ENCODE measurements around the gene CYB561D1. TPM values are rescaled to one million over a fixed set of nuclear protein-coding genes. Genes with fewer than 3 reads are reported as not detected.

Gene CYB561D1
- polyA plus RNA-seq, 1 donor (not counting 4 experiments of a cell fraction or from before 2014, with no cell fraction given), result 4.9 TPM

DNA sequence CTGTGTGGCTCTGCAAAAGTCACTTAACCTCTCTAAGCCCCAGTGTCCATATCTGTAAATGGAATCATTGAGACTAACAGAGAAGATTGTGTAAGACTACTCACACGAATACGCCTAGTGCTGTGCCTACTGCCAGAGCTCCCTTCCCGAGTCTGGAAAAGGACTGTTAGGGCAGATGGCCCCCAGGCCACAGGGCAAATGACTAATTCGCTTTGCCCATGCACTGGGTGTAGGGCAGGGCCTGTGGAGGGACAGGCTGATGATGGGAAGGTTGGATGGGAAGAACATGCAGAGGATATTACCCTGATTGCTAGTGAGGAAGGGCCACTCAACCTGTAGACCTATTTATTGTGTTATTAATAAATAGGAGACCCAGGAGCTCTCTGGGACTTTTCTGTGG is 41.6 kb downstream of the CYB561D1 start:
- H3K9ac ChIP-seq (ENCODE audit: control insufficient read depth, extremely low read depth, insufficient read depth, low read length), result no peak overlapping the region
- dilution Hi-C loops (cut with MboI; ENCODE audit: extremely low pct_ligation_motif_present, low sequenced_read_pairs), result no loop called here
- H3K36me3 ChIP-seq (ENCODE audit: control insufficient read depth in 2 of 2, extremely low read depth in 1 of 2, insufficient read depth in 2 of 2, low read length in 2 of 2), result no peaks in the 10 kb centered on the region
- H3K9me3 ChIP-seq (ENCODE audit: control insufficient read depth, low read depth, low read length), result no peaks in the 10 kb centered on the region
- TF ChIP-seq EZH2 (IDR thresholded peaks at IDR 0.05; ENCODE audit: low read length), result no peak
- no peak for TF ChIP-seq CTCF (optimal IDR thresholded peaks at IDR 0.05 in 1 of 3, IDR thresholded peaks at IDR 0.05 in 1 of 3, conservative IDR thresholded peaks at IDR 0.05 in 1 of 3; ENCODE audit: extremely low read depth in 1 of 3, insufficient read depth in 2 of 3, low read length in 3 of 3)
- H3K4me2 ChIP-seq (ENCODE audit: control insufficient read depth, extremely low read depth, insufficient read depth, low read depth, low read length), result no peak overlapping the region
- FAIRE-seq (no peak), DNase-seq (ENCODE audit: low read depth, low spot score) (no peak)
- H4K20me1 ChIP-seq (ENCODE audit: control insufficient read depth, extremely low read depth, insufficient read depth, low read length), result no peaks in the 10 kb centered on the region
- no peaks in the 10 kb centered on the region for H3K79me2 ChIP-seq (ENCODE audit: control insufficient read depth, insufficient read depth, low read length)
- H3K4me1 ChIP-seq (ENCODE audit: control insufficient read depth, extremely low read depth, insufficient read depth, low read length), result peaks cover 6% of the 10 kb centered on the region
- no peak overlapping the region for H3K27ac ChIP-seq (ENCODE audit: control insufficient read depth, insufficient read depth, low read length)
- no peak overlapping the region for H3K4me3 ChIP-seq (ENCODE audit: control insufficient read depth in 2 of 3, extremely low read depth in 1 of 3, insufficient read depth in 2 of 3, low read depth in 1 of 3, low read length in 3 of 3)
- no peaks in the 10 kb centered on the region for H3K9me1 ChIP-seq (ENCODE audit: control insufficient read depth, extremely low read depth, insufficient read depth, low read length)
- H3K27me3 ChIP-seq (ENCODE audit: control insufficient read depth, extremely low read depth, insufficient read depth, low read length), result no peaks in the 10 kb centered on the region
- H2AFZ ChIP-seq (ENCODE audit: control insufficient read depth, low read length), result no peak overlapping the region

GRCh38 chr1:109535971-109536491 is 42.1 kb downstream of the CYB561D1 start:
- FAIRE-seq (no peak), DNase-seq (ENCODE audit: low read depth, low spot score) (no peak)
- H3K36me3 ChIP-seq (ENCODE audit: control insufficient read depth in 2 of 2, extremely low read depth in 1 of 2, insufficient read depth in 2 of 2, low read length in 2 of 2), result no peaks in the 10 kb centered on the region
- H3K79me2 ChIP-seq (ENCODE audit: control insufficient read depth, insufficient read depth, low read length), result no peaks in the 10 kb centered on the region
- H3K4me1 ChIP-seq (ENCODE audit: control insufficient read depth, extremely low read depth, insufficient read depth, low read length), result peaks cover 6% of the 10 kb centered on the region
- no peak overlapping the region for H3K9ac ChIP-seq (ENCODE audit: control insufficient read depth, extremely low read depth, insufficient read depth, low read length)
- dilution Hi-C loops (cut with MboI; ENCODE audit: extremely low pct_ligation_motif_present, low sequenced_read_pairs), result no loop called here
- H2AFZ ChIP-seq (ENCODE audit: control insufficient read depth, low read length), result no peak overlapping the region
- H3K27me3 ChIP-seq (ENCODE audit: control insufficient read depth, extremely low read depth, insufficient read depth, low read length), result no peaks in the 10 kb centered on the region
- no peaks in the 10 kb centered on the region for H4K20me1 ChIP-seq (ENCODE audit: control insufficient read depth, extremely low read depth, insufficient read depth, low read length)
- no peak overlapping the region for H3K27ac ChIP-seq (ENCODE audit: control insufficient read depth, insufficient read depth, low read length)
- no peak overlapping the region for H3K4me3 ChIP-seq (ENCODE audit: control insufficient read depth in 2 of 3, extremely low read depth in 1 of 3, insufficient read depth in 2 of 3, low read depth in 1 of 3, low read length in 3 of 3)
- TF ChIP-seq CTCF (optimal IDR thresholded peaks at IDR 0.05 in 1 of 3, IDR thresholded peaks at IDR 0.05 in 1 of 3, conservative IDR thresholded peaks at IDR 0.05 in 1 of 3; ENCODE audit: extremely low read depth in 1 of 3, insufficient read depth in 2 of 3, low read length in 3 of 3) (no peak), EZH2 (IDR thresholded peaks at IDR 0.05; ENCODE audit: low read length) (no peak)
- H3K9me1 ChIP-seq (ENCODE audit: control insufficient read depth, extremely low read depth, insufficient read depth, low read length), result no peaks in the 10 kb centered on the region
- no peaks in the 10 kb centered on the region for H3K9me3 ChIP-seq (ENCODE audit: control insufficient read depth, low read depth, low read length)
- no peak overlapping the region for H3K4me2 ChIP-seq (ENCODE audit: control insufficient read depth, extremely low read depth, insufficient read depth, low read depth, low read length)

Measured in keratinocyte (primary cell).